Lung microvascular endothelial cell (primary cell): ENCODE results near the gene RNF212. TPM values are rescaled to one million over a fixed set of nuclear protein-coding genes. Genes with fewer than 3 reads are reported as not detected.

Source experiments
- DNase-seq, 2 donors: peaks; one replicate each; pipeline versions ENCODE4 v3.0.0 to v3.0.0-alpha.2; 2010; ENCODE audit warnings: low read depth in 2 of 2
- total RNA-seq: library from RNA; depleted of rRNA; stranded (reverse); fragments of >200 nt; gene quantifications from 2 replicates; pipeline ENCODE4 v1.2.1, GENCODE V29; 2014

The RNF212 gene
- total RNA-seq, 1 donor from 2014 or later: 0.79 TPM

DNA sequence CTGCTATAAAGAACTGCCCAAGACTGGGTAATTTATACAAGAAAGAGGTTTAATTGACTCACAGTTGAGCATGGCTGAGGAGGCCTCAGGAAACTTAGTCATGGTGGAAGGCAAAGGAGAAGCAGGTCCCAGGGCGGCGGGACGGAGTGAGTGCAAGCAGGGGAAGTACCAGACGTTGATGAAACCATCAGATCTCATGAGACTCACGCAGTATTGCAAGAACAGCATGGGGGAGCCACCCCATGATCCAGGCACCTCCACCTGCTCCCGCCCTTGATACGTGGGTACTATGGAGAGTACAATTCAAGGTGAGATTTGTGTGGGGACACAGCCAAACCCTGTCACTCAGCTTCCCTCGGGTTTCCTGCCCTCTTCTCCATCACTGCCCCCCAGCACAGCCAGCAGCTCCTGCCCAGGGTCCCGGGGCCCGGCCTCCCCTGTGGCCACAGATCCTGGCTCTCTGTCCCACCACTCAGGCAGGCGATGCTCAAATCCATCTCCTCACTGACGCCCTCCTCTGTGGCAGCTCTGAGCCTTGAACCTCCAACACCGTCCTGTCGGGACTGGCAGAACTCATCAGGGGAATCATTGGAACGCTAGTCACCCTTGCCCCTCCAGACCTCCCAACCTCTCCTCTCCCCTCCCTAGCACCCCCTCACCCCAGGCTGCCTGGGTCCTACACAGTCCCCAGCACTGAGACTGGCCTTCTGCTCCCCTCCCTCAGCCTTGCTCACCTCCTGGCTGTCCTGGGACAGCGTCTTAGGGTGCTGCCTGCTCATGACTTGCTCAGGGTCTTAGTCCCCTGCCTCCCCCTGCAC is 64.4 kb downstream of the RNF212 start:
- DNase-seq: peak in 1 of 2 donors; percentile 86

GRCh38 chr4:1047976-1048772 is 65.2 kb downstream of the RNF212 start:
- DNase-seq: no peak

DNA sequence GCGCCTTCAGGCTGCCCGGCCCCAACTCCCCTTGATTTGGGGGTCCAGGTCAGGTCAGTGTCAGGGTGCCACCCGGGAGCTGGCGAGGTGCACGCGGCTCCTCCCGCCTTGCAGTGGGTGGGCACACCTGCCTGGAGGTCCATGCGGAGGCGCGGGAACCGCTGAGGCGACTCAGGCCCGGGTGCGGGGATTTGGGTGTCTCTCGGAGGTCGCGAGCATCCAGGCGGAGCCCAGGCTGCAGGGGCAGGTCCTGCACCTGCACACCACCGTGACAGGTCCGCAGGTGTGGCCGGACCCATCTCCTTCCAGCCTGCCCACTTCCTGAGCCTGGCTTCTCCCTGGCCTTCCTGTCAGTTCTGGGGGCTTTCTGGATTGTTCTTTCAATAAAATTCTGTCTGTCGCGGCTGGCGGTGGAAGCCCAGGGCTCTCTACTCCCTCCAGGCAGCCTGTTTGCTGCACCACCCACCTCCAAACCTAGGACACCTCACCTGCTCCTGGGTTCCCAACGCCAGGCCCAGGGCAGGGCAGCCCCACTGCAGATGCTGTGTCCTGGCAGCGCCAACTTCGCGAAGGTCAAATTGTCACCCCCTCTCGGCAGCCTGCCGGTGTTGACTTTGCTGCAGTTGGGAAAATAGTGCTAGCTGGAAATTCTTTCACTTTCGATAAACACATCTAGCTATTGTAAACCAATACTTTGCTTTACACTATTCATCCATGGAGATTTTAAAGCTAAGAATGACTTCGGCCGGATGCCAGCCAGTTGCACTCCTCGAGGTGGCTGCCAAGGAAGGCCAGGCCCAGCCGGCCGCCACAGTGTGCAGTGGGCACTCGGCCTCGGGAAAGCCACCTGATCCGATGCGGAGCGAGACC is 66.0 kb downstream of the RNF212 start:
- peak; percentile 63 to 84 for DNase-seq

- DNase-seq: peak; percentile 76 to 90
Observed at GRCh38 chr4:1046581-1047011, 66.8 kb downstream of the RNF212 start.

DNA sequence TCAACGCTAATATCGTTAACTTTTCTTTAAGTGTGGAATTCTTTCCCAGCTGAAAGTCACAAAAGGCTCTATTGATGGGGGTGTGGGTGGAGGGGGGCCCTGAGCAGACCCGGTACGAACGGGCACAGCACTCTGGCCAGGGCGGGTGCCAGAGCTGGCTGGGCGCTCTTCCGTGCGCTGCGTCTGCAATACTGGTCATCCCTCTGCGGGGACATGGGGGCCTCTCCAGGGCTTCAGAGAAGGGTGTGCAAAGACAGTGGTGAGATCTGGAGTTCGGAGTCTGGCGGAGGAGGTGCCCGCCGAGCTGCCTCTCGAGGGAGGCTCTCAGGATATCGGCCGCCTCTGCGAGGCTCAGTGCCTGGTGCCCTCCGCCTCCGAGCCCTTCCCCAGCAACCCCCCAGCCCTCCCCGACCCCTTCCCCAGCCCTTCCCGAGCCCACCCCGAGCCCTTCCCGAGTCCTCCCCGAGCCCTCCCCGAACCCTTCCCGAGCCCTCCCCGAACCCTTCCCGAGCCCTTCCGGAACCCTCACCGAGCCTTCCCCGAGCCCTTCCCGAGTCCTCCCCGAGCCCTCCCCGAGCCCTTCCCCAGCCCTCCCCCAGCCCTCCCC is 67.7 kb downstream of the RNF212 start:
- DNase-seq: no peak

DNA sequence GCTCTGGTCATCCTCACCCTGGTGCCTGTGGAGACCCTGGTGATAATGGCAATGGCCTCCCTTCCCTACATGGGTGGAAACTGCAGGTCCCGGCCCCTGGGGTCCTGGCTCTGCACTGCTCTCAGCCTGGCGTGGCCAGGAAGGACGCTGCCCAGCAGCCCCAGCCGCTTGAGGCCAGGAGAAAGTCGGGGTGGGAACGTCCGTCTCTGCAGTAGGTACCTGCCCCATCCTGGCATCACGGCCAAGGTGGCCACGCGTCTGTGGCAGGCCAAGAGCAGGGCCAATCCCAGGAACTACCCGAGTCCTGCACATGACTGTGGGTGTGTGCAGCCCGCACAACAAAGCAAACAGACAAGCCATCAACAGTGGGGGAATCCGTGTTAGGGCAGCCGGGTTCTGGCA is 68.2 kb downstream of the RNF212 start:
- no peak for DNase-seq

- no peak for DNase-seq
Observed at GRCh38 chr4:1044469-1045192, 68.7 kb downstream of the RNF212 start.

DNA sequence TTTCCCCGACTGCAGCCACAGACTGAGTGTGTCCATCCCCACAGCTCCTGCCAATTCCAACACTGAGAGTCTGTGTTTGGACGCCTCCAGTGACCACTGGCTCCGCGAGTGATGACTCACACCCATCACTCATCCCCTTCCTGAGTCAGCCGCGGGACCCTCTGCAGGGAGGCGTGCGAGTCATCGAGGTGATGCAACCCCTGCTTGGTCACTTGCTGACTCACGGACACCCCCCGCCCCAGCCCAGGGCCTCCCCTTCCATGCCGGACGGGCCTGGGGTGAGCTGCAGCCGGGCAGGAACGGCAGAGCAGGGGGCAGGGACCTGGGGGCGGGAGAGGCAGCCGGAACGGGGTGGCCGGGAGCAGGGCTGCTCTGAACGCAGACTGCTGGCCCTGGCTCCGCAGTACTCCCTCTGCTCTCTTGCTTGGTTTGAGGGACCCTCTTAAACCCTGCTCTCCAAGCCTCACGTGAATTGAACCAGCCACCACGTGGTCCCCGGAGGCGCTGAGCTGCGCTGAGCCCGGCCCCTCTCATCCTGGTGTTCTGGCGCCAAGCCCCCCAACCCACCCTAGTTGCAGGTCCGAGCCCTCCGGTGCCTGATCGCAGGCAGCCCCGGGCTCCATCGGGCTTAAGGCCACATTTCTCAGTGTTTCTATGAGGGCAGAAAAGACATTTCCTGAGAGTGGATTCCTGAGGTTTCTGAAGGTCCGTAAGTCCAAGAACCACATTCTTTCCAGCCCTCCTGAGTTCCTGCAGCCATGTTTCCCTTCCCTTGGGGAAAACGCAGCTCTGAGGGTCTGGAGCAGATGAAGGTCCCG is 69.5 kb downstream of the RNF212 start:
- DNase-seq: peak; percentile 98 to 99

DNA sequence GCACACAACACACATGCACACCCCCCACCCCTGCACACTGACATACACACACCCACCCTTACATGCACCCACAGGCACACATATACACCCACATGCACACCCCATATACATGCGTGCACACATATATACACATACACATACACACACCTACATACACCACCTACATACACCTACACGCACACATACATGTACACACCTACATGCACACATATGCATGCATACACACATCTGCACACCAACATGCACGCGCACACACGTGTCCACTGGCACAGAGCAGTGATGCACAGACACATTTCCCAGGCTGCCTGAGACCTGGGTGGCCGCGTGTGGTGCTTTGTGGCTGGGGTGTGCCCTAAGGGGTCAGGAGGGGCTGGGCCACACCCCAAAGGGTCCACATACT is 70.2 kb downstream of the RNF212 start:
- no peak for DNase-seq

- DNase-seq: no peak
Observed at GRCh38 chr4:1042352-1043055, 70.9 kb downstream of the RNF212 start.

DNA sequence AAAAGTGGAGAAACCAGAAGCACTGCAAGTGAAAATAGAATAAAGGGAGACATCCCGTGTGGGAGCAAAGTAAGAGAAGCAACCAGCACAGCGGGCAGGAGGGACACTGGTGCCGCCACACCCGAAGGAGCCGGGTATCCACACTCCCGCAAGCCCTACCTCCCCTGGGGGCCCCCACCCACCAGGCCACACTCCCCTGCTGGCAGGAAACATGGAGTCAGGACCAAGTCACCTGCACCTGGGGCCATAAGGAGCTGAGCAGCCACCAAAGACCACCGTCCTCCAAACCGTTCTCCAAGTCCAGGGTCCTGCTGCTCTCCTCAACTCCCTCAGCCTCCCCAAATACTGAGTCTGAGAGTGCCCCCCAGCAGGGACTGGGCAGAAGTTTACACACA is 71.4 kb downstream of the RNF212 start:
- DNase-seq: no peak

DNA sequence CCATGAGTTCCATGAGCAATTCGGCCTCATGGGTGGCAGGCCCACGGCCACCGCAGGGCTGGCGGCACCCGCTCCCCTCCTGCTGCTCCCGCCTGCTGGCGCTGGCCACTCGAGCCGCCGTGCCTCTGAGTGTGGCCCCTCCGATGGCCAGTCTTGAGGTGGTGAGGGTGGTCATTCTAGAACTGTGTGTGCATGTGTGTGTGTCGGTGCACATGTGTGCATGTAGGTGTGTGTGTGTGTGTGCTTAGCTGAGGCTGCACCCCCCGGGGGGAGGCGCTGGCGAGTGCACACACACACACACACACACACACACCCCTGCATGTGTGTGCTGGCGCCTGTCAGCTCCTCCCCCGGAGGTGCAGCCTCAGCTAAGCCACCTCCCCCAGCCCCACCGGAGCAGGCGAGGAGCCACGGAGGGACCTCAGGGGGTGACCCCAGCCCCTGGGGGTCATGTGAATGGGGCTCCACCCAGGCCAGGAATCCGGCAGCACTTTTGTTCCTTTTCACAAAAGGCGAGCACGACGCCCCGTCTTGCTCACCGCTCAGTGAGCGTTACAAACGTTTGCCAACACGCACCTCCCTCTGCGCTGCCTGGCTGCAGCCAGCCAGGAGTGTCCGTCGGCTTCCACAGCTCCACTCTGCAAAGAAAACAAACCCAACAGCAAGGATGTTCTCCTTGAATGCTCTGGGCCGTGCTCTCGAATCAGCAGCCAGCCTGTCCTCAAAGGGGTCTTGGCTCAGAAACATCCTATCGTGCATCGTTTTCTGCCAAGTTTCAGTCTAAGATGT is 72.0 kb downstream of the RNF212 start:
- DNase-seq: peak; percentile 29 to 50

GRCh38 chr4:1040344-1041146 is 72.8 kb downstream of the RNF212 start:
- DNase-seq: no peak

DNA sequence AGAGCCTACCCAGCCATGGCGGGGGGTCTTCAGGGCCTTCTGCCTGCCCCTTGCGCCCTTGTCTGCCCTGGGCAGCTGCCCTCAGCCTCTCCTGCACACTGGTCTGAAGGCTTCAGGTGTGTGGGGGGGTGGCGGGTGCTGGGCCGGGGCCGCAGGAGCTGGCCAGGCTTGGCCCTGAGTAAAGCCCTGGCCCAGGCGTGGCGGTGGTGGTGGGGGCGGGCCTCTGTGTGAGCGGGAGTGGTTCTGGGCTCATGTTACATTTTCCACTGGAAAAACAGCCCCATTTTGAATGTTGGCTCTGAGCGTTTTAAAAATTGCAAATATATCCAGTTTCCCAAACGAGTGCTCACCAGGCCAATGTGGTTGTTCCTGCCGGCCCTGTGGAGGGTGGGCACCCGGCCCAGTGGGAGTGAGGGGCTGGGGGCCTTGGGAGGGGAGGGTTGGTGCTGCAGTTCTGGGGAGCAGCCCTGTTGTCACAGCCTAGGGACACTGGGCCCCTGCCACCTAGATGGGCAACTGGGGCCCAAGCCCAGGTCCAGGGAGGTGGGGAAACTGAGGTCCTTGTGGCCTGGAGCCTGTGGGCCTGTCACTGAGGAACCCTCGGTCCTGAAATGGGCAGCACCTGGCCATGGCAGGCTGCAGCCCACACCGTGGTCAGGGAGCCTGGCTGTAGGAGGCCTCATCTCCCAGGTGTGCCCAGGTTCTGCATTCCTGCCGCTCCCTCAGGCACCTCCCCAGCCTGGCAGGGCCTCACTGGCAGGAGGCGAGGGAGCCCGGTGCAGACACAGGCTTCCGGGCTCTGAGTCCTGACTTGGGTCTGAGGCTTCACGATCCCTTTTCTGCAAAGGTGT is 73.6 kb downstream of the RNF212 start:
- peak; percentile 16 to 79 for DNase-seq

- no peak for DNase-seq
Observed at GRCh38 chr4:1038948-1039492, 74.3 kb downstream of the RNF212 start.
